Keratinocyte (primary cell): ENCODE measurements around the gene ZDHHC7.

Experiments used
- CTCF ChIP-seq, 3 experiments: IDR thresholded peaks in 1 of 3; conservative IDR thresholded peaks in 1 of 3; optimal IDR thresholded peaks in 1 of 3; 2 replicates in 2 of 3; 3 replicates in 1 of 3; pipeline versions ENCODE3 to v1.5.1; 2011; ENCODE audit warnings: low read length in 3 of 3, mild to moderate bottlenecking in 3 of 3, moderate library complexity in 2 of 3, control low read depth in 1 of 3, inconsistent platforms in 1 of 3; ENCODE audit not compliant: insufficient read depth in 2 of 3; ENCODE audit errors: extremely low read depth in 1 of 3
- EZH2 ChIP-seq: IDR thresholded peaks from one replicate; pipeline ENCODE4 v1.6.1; 2012; ENCODE audit warnings: inconsistent platforms, mild to moderate bottlenecking, low read length, moderate library complexity

- TF ChIP-seq CTCF (optimal IDR thresholded peaks at IDR 0.05 in 1 of 3, IDR thresholded peaks at IDR 0.05 in 1 of 3, conservative IDR thresholded peaks at IDR 0.05 in 1 of 3; ENCODE audit: extremely low read depth in 1 of 3, insufficient read depth in 2 of 3, low read length in 3 of 3) (no peak), EZH2 (no peak)
These were observed 24.5 kb downstream of the ZDHHC7 start for GRCh38 chr16:84986879-84987278.
